Activated CD8-positive, alpha-beta memory T cell treated with anti-CD3 and anti-CD28 coated beads for 36 hours (primary cell): Measurements from ENCODE around the gene UBXN10. TPM values are rescaled to one million over a fixed set of nuclear protein-coding genes. Genes with fewer than 3 reads are reported as not detected.

Experiments used
- total RNA-seq, 2 experiments: library from RNA; stranded (reverse); gene quantifications; one replicate each; pipeline ENCODE4 v1.2.3, GENCODE V29; 2021

UBXN10 gene
- total RNA-seq, 2 experiments from 2014 or later = 0.59 to 0.78 TPM

Other genes with a start within 250 kb of the UBXN10 start
- not detected for gene PLA2G2A, start 206.5 kb upstream of the UBXN10 start, total RNA-seq
- not detected for gene PLA2G5, start 115.9 kb upstream of the UBXN10 start, total RNA-seq
- gene PLA2G2D, start 66.6 kb upstream of the UBXN10 start, total RNA-seq = not detected
- not detected for gene PLA2G2F, start 46.8 kb upstream of the UBXN10 start, total RNA-seq
- gene PLA2G2C, start 422 bp downstream of the UBXN10 start, total RNA-seq = under 1 TPM in 1 of 2 experiments, not detected in 1; 0.04 TPM
- gene VWA5B1, start 104.8 kb downstream of the UBXN10 start, total RNA-seq = not detected